SU-DHL-6 (cell line): ENCODE results near the gene CEBPG.

Experiments used
- H2AFZ ChIP-seq: fragments of 200-600 bp; sonication (generic); 2 replicates; pipeline ENCODE4 v1.6.1; 2014; ENCODE audit warnings: low read depth, mild to moderate bottlenecking, moderate library complexity, mixed read lengths, antibody characterized with exemption, low read length; ENCODE audit not compliant: severe bottlenecking
- H3F3A ChIP-seq: fragments of 200-600 bp; shearing (Covaris generic); 2 replicates; pipeline ENCODE4 v1.6.0; 2016; ENCODE audit warnings: antibody characterized with exemption, mild to moderate bottlenecking; ENCODE audit not compliant: insufficient read depth
- H3K27ac ChIP-seq: fragments of 200-600 bp; sonication (generic); 2 replicates; pipeline ENCODE4 v1.5.1; 2016; ENCODE audit warnings: low read depth, mild to moderate bottlenecking, low read length, moderate library complexity, mixed read lengths
- H3K27me3 ChIP-seq: fragments of 200-600 bp; sonication (generic), shearing (Covaris generic); 2 replicates; pipeline ENCODE4 v1.6.0; 2014; ENCODE audit warnings: mild to moderate bottlenecking, low read length
- H3K36me3 ChIP-seq: fragments of 200-600 bp; sonication (generic); 2 replicates; pipeline ENCODE4 v1.6.1; 2014; ENCODE audit warnings: mild to moderate bottlenecking, low read length, mixed read lengths
- H3K4me2 ChIP-seq: fragments of 300-600, 200-600 bp; shearing (Covaris generic), sonication (generic); 2 replicates; pipeline ENCODE4 v1.6.0; 2014; ENCODE audit warnings: low read length, low read depth, mild to moderate bottlenecking; ENCODE audit not compliant: poor library complexity, severe bottlenecking
- H3K4me3 ChIP-seq: fragments of 200-600 bp; sonication (generic); 2 replicates; pipeline ENCODE4 v1.5.1; 2014; ENCODE audit warnings: antibody characterized with exemption, low read length, mild to moderate bottlenecking, mixed read lengths; ENCODE audit not compliant: insufficient read depth, poor library complexity, severe bottlenecking
- H3K79me2 ChIP-seq: fragments of 200-600 bp; sonication (generic); 2 replicates; pipeline ENCODE4 v1.6.1; 2014; ENCODE audit warnings: mild to moderate bottlenecking, low read length, moderate library complexity; ENCODE audit not compliant: insufficient read depth
- H3K9ac ChIP-seq: fragments of 200-600 bp; sonication (generic); 2 replicates; pipeline ENCODE4 v1.7.0; 2014; ENCODE audit warnings: mild to moderate bottlenecking, low read length
- H3K9me2 ChIP-seq: fragments of 200-600 bp; sonication (generic); replicated peaks from 2 replicates; pipeline ENCODE4 v1.6.1; 2014; ENCODE audit warnings: low read length; ENCODE audit not compliant: insufficient read depth
- H3K9me3 ChIP-seq: fragments of 200-600 bp; sonication (generic); 2 replicates; pipeline ENCODE4 v1.6.1; 2014; ENCODE audit warnings: low read length, mixed read lengths; ENCODE audit not compliant: insufficient read depth
- H4K20me1 ChIP-seq: fragments of 200-600 bp; sonication (generic); 2 replicates; pipeline ENCODE4 v1.6.1; 2014; ENCODE audit warnings: low read depth, mild to moderate bottlenecking, antibody characterized with exemption, low read length, moderate library complexity, mixed read lengths
- CTCF ChIP-seq: fragments of 200-600 bp; sonication (generic); IDR thresholded peaks from one replicate; pipeline ENCODE4 v1.5.1; 2017; ENCODE audit warnings: antibody characterized with exemption, mild to moderate bottlenecking, low read length, moderate library complexity; ENCODE audit not compliant: insufficient read depth, poor library complexity, severe bottlenecking
- EZH2phosphoT487 ChIP-seq: fragments of 200-600 bp; sonication (generic), shearing (Covaris generic); conservative IDR thresholded peaks from 2 replicates; pipeline ENCODE4 v1.6.1; 2018; ENCODE audit warnings: mild to moderate bottlenecking, antibody characterized with exemption, low read length, moderate library complexity, mixed read lengths

CEBPG gene

GRCh38 chr19:33349319-33350289 is 23.9 kb upstream of the CEBPG start:
- Histone ChIP-seq H3K9ac (no peak overlapping the region), H3K9me2 (no peaks in the 10 kb centered on the region), H2AFZ (no peak overlapping the region), H3K36me3 (no peaks in the 10 kb centered on the region), H4K20me1 (no peaks in the 10 kb centered on the region), H3K9me3 (no peaks in the 10 kb centered on the region), H3K4me2 (no peak overlapping the region), H3K27ac (no peak overlapping the region), H3K4me3 (no peak overlapping the region), H3K27me3 (no peaks in the 10 kb centered on the region), H3F3A (no peaks in the 10 kb centered on the region), H3K79me2 (no peaks in the 10 kb centered on the region)
- no peak for TF ChIP-seq EZH2phosphoT487

GRCh38 chr19:33350538-33351309 is 22.8 kb upstream of the CEBPG start:
- H3K36me3 ChIP-seq: no peaks in the 10 kb centered on the region
- no peak overlapping the region for H3K4me3 ChIP-seq
- no peak overlapping the region for H3K4me2 ChIP-seq
- H3K9me2 ChIP-seq: no peaks in the 10 kb centered on the region
- H3F3A ChIP-seq: no peaks in the 10 kb centered on the region
- H4K20me1 ChIP-seq: no peaks in the 10 kb centered on the region
- H2AFZ ChIP-seq: no peak overlapping the region
- no peak overlapping the region for H3K9ac ChIP-seq
- no peaks in the 10 kb centered on the region for H3K79me2 ChIP-seq
- no peaks in the 10 kb centered on the region for H3K27me3 ChIP-seq
- H3K27ac ChIP-seq: no peak overlapping the region
- no peaks in the 10 kb centered on the region for H3K9me3 ChIP-seq
- TF ChIP-seq CTCF (no peak), EZH2phosphoT487 (no peak)

GRCh38 chr19:33355535-33355934 is 18.0 kb upstream of the CEBPG start:
- Histone ChIP-seq H3F3A (no peaks in the 10 kb centered on the region), H4K20me1 (no peaks in the 10 kb centered on the region), H2AFZ (no peak overlapping the region), H3K36me3 (no peaks in the 10 kb centered on the region), H3K9me3 (no peaks in the 10 kb centered on the region), H3K4me2 (no peak overlapping the region), H3K9ac (no peak overlapping the region), H3K9me2 (no peaks in the 10 kb centered on the region), H3K4me3 (no peak overlapping the region), H3K27me3 (no peaks in the 10 kb centered on the region), H3K79me2 (no peaks in the 10 kb centered on the region), H3K27ac (no peak overlapping the region)
- TF ChIP-seq CTCF (no peak), EZH2phosphoT487 (no peak)
